Measurements from ENCODE around the gene SLC25A11.

SLC25A11 gene

DNA sequence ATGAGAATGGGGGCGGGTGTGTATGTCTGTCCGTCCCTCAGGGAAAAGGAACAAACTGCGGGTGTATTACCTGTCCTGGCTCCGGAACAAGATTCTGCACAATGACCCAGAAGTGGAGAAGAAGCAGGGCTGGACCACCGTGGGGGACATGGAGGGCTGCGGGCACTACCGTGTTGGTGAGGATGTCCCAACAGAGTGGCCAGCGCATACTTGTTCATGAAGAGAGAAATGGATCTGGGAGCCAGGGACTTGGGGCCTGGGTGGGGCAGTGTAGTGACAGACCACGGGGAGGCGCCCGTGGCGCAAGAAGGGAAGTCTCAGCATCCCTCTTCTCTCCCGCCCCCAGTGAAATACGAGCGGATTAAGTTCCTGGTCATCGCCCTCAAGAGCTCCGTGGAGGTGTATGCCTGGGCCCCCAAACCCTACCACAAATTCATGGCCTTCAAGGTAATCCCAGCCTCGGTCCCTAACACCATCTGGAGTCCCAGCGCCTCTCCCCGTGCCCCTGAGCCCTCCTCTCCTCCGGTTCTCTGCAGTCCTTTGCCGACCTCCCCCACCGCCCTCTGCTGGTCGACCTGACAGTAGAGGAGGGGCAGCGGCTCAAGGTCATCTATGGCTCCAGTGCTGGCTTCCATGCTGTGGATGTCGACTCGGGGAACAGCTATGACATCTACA lies 44.1 kb downstream of the SLC25A11 start:
- no peak for DNase-seq (ENCODE audit: low read depth in 2 of 2)

DNA sequence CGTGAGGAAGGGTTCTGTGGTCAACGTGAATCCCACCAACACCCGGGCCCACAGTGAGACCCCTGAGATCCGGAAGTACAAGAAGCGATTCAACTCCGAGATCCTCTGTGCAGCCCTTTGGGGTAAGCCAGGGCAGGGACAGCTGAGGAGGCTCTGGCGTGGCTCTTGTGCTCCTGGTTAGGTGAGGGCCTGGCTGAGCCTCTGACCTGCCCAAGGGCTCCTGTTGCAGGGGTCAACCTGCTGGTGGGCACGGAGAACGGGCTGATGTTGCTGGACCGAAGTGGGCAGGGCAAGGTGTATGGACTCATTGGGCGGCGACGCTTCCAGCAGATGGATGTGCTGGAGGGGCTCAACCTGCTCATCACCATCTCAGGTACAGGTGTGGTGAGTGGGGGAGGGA lies 44.7 kb downstream of the SLC25A11 start:
- DNase-seq (ENCODE audit: low read depth in 2 of 2), result no peak

DNA sequence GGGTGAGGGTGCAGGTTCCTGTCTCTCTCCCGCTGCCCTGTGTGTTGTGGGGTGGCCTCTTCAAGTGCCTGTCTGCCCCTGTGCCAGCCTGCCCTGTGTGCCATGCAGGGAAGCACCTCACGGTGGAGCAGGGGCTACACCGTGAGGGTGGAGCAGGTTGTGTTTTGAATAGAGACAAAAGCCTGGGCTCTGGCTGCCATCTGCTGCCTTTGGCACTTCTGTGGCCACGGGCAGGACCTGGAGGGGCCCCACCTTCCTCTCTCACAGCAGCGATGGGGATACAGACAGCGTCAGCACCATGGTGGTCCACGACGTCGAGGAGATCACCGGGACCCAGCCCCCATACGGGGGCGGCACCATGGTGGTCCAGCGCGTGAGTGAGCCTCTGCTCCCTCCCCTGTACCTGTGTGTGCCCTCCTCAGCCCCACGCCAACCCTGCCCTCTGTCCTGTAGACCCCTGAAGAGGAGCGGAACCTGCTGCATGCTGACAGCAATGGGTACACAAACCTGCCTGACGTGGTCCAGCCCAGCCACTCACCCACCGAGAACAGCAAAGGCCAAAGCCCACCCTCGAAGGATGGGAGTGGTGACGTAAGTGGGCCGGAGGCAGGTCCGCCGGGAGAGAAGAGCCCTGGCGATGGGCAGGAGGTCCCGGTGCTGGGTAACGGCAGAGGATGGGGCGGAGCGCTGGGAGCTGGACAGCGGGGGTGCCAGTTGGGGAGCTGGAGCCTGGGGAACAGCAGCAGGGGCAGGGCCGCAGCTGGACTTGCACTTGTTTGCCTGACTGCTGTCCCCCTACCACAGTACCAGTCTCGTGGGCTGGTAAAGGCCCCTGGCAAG lies 45.9 kb downstream of the SLC25A11 start:
- no peak for DNase-seq (ENCODE audit: low read depth in 2 of 2)

DNA sequence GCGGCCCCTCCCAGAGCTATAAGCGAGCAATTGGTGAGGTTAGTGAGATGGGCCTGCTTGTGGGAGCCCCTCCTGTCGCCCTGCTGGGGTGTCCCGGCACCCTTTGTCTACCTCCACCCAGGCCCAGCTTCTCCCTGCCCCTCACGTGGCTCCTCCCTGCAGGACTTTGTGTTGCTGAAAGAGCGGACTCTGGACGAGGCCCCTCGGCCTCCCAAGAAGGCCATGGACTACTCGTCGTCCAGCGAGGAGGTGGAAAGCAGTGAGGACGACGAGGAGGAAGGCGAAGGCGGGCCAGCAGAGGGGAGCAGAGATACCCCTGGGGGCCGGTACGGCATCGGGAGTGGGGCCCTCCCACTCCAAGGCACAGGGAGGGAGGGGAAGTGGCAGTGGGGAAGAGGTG lies 46.6 kb downstream of the SLC25A11 start:
- no peak for DNase-seq (ENCODE audit: low read depth in 2 of 2)

DNA sequence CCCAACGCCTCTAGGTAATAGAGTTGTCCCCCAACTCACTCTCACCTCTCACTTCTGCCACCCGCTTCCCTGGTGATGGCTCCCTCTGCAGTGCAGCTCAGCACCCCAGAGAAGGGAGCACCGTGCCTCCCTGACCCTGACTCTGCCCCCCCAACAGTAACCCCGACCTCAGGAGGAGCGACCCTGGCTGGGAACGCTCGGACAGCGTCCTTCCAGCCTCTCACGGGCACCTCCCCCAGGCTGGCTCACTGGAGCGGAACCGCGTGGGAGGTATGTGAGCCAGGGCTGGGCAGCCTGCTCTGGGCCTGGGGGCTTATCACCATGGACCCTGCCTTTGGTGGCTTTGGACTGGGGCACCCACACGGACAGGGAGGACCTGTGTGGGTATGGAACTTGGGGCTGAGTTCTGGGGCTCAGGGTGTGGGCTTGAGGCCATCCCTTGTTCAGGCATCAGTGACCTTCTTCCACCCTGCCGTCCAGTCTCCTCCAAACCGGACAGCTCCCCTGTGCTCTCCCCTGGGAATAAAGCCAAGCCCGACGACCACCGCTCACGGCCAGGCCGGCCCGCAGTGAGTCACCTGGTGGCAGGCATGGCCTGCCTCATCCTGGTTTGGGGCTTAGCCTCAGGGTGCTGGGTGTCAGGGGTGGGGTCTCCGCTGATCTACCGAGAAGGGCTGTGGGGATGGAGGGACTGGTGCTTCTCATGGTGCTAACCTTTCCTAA lies 47.2 kb downstream of the SLC25A11 start:
- no peak for DNase-seq (ENCODE audit: low read depth in 2 of 2)

DNA sequence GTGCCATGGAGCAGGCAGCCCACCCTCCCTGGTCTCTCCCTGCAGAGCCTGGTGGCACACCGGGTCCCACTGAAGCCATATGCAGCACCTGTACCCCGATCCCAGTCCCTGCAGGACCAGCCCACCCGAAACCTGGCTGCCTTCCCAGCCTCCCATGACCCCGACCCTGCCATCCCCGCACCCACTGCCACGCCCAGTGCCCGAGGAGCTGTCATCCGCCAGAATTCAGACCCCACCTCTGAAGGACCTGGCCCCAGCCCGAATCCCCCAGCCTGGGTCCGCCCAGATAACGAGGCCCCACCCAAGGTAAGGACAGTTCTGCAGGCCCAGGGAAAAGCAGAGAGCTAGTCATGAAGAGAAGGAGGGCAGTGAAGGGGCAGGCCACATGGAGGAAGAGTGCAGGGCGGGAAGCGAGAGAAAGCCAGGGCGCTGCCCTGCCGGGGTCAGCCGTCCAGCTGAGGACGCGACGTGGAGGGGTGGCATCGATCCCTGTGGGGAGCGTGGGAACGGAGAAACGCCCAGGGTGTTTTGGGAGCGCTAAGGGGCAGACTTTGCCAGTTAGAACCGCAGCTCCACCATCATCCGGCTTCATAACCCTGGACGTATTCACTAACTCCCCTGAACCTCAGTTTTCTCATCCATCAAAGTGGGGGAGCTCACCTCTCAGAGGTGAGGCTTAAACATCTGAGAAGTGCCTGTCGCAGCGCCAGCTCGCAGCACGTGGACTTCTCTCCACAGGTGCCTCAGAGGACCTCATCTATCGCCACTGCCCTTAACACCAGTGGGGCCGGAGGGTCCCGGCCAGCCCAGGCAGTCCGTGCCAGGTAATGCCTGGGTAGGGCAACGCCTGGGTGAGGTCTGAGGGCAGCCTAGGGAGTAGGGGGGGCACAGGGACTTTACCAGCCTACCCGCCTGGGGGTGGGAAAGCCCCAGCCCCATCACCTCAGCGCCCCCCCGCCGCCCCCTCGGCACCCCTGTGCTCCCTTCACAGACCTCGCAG lies 48.1 kb downstream of the SLC25A11 start:
- no peak for DNase-seq (ENCODE audit: low read depth in 2 of 2)

DNA sequence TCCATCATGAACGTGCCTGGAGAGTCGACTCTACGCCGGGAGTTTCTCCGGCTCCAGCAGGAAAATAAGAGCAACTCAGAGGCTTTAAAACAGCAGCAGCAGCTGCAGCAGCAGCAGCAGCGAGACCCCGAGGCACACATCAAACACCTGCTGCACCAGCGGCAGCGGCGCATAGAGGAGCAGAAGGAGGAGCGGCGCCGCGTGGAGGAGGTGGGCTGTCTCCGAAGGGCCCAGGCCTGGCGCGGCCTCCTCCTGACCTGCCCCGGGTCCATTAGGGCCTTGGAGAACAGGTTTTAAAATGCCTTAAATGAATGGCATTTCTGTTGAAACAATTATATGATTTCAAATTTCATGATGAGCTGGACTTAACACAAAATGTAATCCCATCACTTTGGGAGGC lies 52.3 kb downstream of the SLC25A11 start:
- no peak for DNase-seq (ENCODE audit: low read depth in 2 of 2)

All from stimulated activated CD8-positive, alpha-beta memory T cell treated with anti-CD3 and anti-CD28 coated beads, Interleukin-2, amount 100 ng/mL, for 48 hours (primary cell).